Measurements from ENCODE around the gene PLCH1.

The PLCH1 gene

DNA sequence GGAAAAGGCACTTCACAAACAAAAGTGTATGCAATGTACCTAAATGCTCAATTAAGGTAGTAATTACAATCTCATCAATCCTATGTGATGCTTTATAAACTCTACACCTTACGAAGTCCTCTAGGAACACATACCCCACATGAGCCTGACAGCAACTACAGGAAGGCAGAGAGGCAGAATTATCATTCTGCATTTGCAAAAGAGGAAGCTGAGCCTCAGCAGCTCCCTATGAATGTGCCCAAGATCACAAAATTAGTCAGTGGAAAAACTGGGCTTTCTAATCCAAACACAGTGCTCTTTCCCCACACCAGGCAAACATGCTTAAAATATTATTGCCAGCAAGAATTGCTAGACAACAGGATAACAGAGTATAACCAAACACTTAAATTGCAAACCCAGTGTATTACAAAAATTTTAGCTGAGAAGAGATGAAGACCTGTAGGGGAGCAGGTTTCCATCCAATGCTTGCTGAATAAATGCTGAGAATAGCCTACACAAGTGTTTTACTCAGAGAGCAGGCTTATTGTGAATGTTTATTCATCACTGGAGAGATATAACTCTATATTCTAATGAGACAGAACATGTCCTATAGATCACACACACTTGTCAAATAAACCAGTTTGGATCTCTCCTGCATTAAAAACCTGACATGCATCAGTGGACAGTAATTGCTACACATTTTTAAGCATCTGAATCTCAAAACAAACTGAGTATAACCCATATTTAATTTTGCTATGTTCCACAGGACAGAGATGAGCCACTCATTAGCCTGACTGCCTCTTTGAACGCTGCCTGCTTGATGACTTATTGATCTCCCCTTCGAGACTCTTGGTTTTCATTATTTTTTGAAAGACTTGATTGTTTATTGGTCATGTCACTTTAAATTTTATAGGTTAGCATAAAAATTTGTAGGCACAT, 62.2 kb downstream of the PLCH1 start:
- no peak for DNase-seq (ENCODE audit: low spot score)

DNA sequence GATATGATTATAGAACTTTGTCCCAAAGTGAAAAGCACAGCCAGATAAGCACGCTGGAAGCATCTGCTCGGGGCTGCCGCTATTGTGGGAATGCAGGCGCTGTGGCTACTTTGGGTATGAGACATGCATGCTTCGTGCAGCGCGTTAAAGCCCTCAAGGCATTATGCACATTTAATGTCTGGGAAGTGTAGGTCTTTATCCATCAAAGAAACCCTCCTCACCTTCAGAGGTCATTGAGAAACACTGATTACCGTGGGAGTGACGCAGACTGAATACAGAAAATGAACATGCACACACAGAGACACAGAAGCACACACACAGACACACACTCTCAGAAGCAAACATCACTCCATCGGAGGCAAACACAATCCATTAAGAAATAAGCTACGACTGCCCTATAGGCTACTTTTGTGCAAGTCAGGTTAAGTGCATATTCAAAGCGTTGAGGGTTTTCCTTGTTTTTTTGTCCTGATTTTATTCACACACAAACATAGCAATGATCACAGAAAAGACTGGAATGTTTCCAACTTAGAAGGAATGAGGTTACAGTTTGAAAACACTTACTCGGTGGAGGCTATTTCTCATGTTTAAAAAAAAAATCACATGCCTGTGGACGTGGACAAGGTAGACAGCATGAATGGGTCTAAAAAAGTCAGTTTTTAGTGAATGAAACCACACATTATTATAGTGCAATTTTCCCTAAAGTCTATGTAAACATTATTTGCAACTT, 68.5 kb downstream of the PLCH1 start:
- no peak for DNase-seq (ENCODE audit: low spot score)

DNA sequence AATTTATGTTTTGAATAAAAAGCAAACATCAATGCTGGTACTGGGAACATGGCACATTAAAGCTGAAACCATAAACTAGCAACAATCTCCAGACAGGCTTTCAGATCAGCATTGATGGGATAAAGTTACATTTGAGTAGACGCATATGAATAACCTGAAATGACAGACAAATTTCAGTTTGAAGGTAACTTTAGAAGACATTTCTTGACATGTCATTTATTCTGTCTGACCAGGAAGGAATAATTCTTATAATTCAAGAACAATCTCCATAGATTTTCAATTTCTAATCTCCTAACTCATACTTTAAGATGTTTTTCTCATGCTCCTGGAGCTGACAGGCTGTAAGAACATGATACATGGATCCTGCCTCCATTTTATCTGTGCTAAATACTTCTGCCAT, 69.8 kb downstream of the PLCH1 start:
- no peak for DNase-seq (ENCODE audit: low spot score)

DNA sequence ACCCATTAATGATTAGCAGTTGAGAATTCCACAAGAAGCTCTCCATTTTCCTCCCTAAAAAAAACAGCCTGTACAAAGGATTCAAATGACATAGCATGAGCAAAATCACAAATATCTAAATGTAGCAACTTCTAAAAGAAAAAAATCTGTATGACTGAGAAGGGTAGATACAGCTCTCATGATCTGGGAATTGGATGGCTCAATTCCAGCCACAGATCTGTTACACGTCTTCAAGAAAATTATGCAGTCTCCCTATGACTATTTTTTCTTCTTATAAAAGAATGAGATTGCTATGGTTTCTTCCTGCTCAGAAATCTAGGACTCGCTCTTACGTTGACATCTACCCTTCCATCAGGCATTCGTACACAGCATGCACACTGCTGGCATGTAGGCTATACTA, 71.5 kb downstream of the PLCH1 start:
- DNase-seq (ENCODE audit: low spot score), result no peak

DNA sequence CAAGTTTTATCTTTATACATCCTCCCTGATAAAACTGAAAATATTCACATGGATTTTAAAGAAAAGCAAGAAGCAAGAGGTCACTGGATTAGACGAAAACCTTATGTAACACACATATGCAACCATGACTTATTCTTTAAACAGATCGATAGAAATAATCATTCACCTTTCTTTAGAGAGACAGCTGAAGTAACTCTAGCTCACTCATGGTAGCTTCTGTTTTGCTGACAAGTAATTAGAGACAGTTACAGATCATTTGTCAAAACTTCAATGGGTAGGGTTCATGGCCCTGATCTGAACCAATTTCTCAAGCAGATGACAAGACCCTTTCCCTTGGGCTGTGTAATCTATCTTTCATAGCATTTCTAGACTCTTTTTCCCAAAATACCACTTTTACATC, 74.5 kb downstream of the PLCH1 start:
- DNase-seq (ENCODE audit: low spot score), result no peak

DNA sequence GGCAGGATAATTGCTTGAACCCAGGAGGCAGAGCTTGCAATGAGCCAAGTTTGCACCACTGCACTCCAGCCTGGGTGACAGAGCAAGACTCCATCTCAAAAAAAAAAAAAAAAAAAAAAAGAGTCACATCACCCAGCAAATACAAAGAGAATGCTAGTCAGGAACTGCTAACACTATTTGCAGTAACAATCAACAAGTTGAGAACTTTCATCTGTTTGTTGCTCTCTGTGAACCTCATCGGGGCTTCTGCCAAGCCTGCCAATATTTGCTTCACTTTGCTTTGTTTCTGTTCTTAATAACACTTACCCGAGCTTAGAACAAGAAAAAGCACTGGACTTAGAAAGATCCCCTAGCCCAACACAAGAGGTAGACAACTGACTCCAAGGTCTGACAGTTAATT, 76.9 kb downstream of the PLCH1 start:
- DNase-seq (ENCODE audit: low spot score), result no peak

DNA sequence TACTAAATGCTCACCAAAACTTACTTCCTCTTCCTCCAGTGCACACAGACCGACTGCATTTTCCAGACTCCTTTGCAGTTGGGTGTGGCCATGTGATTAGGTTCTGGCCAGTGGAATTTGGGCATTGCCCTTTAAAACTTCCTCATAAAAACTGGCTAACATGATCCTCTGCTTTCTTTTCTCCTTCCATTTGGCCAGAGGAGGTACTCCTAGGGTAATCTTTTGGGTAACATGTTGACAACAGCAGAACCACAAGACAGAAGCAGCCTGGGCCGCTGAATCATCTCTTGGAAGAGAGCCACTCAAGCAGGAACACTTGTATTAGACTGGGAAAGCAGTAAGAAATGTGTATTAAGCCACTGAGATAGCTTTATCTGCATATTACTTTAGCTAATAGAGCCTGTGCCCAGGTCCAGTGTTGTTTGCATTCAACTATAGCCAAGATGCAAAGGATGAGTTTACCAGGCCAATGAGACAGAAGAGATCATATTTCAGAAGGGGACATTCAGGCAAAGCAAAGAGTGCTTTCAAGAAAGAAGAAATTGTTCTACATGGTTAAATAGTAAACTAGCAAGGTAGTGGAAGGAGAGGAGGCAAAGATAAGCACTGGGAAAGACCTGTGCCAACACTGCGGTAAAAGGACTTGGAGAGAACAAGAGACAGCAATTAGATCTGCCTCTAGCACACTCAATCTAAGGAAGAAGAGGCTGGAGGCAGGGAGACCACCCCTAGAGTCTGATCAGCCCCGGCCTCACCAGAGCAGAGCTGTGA, 79.8 kb downstream of the PLCH1 start:
- DNase-seq (ENCODE audit: low spot score), result no peak

DNA sequence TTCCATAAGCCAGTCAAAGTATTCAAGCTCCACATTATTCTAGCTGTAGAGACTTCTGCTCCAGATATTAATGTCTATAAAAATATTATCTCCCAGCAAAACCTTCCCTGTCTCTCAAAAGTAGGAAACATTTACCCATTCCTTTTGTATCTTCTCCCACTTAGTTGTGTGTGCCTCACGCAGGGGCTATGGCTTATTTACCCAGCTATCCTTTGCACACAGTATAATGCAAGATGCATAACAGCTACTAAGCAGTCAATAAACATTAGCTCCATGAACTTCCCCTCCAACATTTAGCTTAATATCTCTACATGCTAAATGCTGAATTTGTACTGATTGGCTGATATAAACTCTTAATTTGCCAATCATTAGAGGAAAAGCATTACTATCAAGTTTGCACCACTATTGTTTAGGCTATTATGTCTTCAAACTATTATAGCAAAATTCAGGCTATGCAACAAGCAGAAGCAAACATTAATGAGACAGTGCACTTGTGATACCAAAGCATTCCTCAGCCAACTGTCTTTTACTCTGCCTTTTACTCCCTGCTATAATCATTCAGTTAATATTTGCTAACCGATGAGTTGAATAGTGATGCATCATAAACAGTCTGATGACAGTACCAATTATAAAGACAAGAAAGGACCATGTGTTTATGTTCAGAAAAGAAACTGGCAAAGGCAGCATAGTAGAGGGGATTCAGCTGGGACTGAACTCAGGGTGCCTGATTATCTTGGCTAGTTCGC, 81.2 kb downstream of the PLCH1 start:
- DNase-seq (ENCODE audit: low spot score), result no peak

DNA sequence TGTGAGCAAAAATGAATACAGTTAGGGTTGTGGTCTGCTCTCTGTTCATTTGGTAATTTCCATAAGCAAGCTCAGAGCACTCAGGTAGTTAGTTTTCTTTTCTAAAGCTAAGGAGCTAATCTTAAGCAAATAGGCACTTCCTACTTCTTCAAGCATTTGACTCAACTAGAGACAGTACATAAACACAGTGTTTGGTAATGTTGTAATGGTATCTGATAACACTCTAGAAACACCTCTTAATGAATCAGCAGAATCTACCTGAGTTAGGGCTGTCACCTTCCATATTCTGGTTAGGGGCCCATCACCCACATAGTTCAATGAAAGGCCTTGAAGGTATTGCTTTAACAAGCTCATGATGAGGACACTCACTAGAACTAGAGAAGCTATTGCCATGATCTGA, 83.1 kb downstream of the PLCH1 start:
- no peak for DNase-seq (ENCODE audit: low spot score)

DNA sequence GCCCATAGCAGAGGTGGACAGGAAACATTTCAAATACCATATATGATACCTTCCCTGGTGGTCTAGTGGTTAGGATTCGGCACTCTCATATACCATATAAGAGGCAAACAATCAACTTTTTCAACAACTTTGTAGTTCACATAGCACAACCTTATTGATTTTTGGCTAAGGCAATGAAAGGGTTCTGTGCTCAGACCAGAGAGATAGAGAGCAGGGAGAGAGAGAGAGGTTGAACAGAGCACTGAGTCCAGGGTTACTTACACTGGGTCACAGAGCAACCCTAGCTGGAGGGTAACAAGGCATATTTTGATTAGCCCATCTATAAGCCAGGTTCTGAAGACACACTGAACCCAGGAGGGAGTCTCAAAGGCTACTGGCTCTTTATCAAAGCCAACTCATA, 83.8 kb downstream of the PLCH1 start:
- no peak for DNase-seq (ENCODE audit: low spot score)

DNA sequence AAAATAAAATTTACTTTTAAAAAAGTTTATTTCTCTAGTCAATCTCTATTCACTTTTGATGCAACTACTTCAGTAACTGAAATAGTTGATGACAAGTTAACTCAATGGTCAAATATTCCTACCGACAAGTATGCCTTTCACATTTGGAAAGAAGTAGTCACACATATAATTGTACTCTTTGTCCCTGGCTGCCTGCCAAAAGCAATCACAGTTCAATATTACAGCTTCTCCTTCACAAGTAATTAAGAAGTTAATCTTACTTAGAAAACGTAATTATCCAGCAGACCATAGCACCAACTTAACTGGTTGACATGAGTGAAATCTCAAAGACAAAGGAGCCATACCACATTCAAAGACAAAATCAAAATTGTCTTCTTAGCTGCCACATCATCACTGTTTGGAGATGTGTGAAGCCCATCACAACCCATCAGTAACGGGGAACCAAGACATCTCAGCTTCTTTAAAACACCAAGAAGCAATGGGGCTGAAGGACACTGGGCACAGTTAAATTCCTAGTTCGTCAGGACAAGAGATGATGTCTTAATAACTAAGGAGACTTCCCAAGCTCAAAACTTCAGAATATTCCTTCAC, 86.1 kb downstream of the PLCH1 start:
- DNase-seq (ENCODE audit: low spot score), result no peak

DNA sequence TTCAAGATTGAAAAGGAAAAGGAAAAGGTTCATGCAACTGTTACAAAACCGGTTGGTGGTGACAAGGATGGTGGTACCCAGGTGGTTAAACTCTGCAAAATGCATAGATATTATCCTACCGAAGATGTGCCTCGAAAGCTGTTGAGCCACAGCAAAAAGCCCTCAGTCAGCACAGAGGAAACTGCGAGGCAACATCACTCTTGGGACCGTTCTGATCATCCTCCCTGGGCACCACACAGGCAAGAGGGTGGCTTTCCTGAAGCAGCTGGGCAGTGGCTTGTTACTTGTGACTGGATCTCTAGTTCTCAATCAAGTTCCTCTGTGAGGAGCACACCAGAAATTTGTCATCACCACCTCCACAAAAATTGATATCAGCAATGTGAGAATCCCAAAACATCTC, 86.9 kb downstream of the PLCH1 start:
- no peak for DNase-seq (ENCODE audit: low spot score)

DNA sequence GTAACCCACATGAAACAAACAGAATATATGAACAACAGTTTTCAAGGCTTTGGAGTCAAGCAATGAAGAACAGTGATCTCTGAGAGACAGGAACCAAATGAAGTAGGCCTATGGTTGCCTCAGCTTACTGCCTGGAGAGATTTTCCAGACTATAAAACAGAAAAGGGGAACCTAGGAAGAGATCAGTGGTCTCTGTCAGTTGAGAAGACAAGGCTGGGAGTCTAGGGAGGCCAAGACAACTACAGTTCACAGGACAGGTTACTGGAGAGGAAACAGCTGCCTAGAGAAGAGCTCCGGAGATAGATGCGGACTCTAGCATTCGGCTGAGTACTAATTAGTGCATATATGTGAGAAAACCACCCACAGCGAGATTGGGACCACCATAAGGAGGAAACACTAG, 87.7 kb downstream of the PLCH1 start:
- no peak for DNase-seq (ENCODE audit: low spot score)

DNA sequence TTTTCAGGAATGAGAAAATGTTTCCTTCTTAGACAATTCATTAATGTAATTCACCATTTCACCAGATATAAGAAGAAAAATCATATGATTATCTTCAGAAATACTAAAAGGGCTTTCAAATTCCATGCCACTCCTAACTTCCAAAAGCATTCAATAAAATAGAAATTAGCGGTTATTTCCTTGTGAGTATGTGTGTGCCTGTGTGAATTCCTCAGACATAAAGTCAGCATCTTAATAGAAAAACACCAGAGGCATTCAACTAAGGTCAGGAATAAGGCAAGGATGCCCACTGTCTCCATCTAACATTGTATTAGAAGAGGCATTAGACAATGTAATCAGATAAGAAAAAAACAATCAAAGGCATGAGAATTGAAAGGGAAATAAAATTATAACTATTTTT, 88.4 kb downstream of the PLCH1 start:
- DNase-seq (ENCODE audit: low spot score), result no peak

DNA sequence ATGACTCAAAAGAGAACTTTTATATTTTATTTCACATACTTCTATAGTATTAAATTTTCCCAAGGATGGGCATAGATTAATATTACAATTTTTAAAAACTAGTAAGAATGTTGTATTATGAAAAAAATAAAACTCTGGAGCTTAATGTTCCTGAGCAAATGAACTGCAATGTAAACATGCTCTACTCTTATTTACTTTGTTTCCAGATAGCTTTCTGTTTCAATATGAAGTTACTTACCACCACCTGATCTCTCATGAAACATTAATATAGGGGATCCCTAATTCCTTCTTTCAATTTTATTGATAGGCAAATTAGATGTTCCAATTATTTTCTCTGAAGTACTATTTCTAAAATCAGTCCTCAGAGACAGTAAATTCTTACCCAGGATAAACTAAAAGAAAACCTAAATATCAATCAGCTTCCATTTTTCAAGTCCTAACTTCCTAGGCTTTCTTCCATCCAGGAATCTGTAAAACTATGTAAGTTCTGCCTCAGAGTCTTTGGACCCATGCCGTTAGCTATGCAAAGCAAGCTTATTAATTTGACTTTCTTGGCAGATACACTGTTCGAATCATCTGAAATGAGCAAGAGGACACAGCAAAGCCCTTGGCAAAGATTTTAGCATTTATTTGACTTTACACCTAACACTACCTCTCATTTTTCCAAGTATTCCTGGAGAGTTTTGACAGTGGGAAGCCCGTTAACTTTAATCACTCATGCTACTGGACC, 93.2 kb downstream of the PLCH1 start:
- no peak for DNase-seq (ENCODE audit: low spot score)

DNA sequence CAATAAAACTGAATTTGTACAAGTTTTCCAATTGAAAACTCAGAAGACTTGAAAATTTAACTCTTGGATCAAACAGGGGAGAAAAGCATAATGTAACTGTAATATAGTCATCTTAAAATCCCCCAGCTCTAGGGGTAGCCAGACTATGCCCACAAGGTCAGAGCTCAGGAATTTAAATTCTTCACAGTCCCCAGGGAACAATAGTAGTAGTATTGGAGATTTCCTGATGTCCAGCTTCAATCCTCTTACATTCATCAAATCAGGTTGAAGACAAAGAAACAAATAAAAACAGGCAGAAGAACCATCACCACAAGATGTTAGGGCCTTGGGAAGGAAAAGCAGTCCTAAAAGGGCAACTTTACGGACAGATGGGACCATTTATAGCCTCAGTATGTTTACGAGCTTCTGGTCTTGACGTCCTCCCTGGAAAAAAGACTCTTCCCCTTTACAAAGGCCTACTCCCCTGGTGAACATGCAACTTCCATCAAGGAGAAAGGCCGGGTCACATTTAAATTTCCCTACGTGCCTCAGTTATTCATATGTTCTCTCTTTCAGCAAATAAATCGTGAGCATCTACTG, 96.8 kb downstream of the PLCH1 start:
- DNase-seq (ENCODE audit: low spot score), result no peak

DNA sequence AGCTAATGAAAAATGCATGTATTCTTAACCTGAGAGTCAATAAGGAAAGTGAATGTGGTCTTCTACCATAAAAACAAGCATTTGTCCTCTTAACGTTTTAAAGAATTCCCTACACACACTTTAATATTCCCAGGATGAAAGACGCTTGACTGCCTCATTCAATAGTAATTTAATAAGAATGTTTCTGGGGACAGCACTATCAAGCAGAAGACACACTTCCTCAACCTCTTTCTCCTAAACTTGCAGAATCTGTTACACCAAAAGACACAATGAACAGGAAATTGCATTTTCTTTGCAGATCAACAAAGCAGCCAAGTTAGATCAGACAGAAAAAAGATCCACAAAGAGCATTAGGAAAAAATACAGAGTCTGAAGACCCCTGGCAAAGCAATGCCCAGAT, 97.7 kb downstream of the PLCH1 start:
- DNase-seq (ENCODE audit: low spot score), result no peak

DNA sequence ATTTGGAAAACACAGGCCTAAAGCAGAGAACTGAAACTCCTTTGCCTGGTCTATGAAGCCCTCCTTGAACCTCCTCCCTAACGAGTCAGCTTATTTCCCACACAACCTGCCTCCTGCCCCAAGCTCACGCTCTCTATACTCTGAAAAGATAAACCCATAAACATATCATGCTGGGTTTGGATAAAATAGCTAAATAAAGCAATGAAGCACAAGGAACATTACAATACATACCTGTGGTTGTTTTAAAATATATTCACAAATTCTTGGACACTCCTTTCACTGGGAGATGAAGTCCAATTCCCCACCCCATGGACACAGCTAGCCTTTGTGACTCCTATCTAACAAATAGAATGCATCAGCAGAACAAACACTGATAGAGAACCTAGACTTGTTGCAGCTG, 98.2 kb downstream of the PLCH1 start:
- DNase-seq (ENCODE audit: low spot score), result no peak

DNA sequence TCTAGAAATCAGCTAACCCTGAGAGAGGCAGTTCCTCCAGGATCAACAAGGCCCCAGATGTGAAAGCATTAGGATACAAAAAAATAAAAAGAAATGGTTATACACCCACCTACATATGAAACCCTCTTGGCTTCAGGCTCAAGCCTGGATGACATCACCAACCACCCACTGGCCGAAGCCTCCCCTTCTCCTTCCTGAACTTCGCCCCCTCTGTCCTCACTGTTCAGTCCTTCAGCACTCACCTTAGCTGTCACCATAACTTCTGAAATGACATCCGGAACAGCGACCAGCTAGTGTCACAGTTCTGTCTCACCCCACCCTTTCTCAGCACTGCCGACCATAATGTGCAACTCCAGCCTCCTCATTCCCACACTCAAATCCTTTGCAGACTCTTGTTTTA, 98.7 kb downstream of the PLCH1 start:
- no peak for DNase-seq (ENCODE audit: low spot score)

DNA sequence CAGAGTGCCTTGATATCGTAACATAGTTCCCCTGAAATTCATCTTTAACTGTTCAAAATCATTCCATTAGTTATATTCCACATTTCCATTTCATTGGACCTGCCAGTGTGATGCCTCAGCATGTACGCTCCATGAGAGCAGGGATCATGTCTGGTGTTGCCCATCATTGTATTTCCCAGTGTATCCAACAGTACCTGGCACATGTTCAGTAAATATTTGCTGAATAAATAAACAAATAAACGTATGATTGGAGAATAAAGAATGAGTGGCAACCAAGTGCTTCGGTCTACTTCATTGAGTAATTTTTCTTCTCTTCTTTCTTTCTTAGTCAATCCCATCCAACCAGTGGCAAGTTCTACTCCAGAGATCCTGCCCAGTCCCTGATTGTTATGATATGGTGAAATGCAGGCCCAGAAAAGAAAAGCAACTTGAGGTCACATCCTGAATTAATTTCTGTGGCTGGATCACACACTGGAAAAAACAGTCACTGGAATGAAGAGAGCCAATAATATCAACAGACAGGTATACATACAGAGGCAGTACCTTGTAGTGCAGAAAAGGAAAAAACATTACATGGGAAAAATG, 101.2 kb downstream of the PLCH1 start:
- no peak for DNase-seq (ENCODE audit: low spot score)
